ENCODE results near the gene PFN1.
"Not testable (repeated sequence)": the region's sequence is repeated elsewhere in the genome, so short reads cannot be mapped to it uniquely, and the experiment has no call there.

PFN1 gene

DNA sequence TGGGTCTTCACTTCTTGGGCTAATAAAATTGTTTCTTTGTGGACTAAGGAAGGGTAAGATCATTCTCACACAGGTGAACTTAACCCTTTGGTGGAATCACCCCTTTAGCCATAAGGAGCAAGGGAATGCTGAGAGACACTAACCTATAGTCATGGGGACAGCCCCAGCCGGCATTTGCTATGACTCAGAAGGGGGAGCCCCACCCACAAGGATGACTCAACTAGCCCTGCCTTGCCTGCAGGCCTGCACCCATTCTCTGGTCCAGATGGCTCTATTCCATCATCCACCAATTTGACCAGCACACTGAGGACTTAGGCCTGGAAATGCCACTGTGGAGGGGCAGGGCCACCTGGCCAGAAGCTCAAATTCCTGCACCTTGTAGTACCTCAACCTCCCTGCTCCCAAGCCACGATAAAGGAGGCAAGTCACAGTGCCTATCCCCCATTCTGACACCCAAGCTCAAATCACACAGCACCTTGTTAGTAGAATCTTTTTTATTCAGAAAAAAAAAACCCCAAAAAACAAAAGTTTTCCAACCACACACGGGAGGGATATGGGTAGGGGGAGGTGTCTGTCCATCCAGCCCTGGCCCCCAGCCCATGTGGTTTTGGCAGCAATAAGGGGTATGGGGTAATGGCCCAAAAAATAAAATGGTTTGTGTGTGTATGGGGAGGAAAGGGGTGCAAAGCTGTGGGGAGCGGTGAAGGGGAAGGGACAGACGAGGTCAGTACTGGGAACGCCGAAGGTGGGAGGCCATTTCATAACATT lies 3.0 kb downstream of the PFN1 start:
- peak; percentile 92 for DNase-seq (ENCODE audit: low read depth)

DNA sequence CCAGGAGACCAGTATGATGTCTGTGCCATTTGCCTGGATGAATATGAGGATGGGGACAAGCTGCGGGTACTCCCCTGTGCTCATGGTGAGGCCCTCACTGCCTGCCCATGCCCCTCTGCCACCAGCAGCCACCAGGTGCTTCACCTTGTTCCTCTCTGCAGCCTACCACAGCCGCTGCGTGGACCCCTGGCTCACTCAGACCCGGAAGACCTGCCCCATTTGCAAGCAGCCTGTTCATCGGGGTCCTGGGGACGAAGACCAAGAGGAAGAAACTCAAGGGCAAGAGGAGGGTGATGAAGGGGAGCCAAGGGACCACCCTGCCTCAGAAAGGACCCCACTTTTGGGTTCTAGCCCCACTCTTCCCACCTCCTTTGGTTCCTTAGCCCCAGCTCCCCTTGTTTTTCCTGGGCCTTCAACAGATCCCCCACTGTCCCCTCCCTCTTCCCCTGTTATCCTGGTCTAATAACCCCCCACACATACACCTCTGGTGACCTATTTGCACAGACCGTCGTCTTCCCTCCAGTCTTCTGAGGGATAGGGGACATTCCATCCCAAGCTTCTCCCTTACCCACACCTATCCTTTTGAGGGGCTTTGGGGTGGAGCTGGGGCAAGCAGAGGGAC lies 3.7 kb downstream of the PFN1 start:
- DNase-seq (ENCODE audit: low read depth) = no peak

DNA sequence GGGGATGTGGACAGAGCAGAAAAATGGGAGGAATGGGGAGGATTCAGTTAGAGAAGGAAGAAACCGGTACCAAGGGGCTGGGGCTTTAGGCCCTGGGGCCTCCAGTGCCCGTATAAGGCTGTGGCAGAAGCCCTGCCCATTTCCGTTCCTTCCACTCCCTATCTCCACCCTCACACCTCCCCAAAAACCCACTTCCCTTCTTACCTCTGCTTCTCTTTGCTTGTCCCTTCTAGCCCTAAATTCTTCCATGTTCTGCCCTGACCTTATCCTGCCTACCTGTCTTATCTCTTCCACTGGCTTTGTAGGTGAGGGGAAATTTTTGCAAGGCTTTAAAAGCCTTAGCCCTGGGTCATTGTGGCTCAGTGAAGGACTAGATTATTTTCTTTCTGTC lies 4.2 kb downstream of the PFN1 start:
- DNase-seq (ENCODE audit: low read depth) = no peak

DNA sequence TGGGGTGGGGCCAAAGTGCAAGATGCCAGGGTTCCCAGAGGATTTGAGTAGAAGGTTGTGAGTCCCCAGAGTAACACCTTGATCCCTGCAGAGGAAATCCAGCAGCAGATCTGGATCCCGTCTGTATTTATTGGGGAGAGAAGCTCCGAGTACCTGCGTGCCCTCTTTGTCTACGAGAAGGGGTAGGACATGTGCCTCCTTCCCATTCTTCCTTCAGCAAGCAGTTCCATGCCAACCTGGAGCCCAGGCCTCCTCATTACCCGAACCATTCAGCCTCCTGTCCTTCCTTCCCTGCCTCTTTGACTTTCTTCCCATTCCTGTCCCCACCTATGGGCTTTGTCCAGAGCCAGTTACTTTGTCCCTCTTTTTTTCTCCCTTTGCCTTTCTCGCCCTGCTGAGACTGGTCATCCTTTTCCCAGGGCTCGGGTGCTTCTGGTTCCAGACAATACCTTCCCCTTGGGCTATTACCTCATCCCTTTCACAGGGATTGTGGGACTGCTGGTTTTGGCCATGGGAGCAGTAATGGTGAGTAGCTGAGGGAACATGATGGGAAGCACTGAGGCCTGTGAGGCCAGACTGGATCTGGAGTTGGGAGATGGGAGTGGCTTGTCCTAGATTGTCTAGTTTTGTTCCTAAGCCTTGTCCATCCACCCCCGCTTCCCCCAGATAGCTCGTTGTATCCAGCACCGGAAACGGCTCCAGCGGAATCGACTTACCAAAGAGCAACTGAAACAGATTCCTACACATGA lies 5.4 kb downstream of the PFN1 start:
- no peak for DNase-seq (ENCODE audit: low read depth)

DNA sequence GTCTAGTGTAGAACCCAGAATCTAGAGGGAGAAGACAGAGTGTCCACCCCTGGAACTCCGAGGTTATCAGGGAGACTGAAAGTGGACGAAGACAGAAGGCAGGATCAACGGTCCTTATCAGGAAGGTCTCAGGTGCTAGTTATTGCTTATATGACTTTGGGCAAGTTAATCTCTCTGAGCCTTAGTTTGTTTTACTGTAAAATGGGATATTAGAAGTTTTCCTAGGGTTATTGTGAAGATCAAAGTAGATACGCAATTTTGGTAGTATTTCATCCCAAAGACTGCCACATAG lies 7.1 kb downstream of the PFN1 start:
- DNase-seq (ENCODE audit: low read depth) = no peak

DNA sequence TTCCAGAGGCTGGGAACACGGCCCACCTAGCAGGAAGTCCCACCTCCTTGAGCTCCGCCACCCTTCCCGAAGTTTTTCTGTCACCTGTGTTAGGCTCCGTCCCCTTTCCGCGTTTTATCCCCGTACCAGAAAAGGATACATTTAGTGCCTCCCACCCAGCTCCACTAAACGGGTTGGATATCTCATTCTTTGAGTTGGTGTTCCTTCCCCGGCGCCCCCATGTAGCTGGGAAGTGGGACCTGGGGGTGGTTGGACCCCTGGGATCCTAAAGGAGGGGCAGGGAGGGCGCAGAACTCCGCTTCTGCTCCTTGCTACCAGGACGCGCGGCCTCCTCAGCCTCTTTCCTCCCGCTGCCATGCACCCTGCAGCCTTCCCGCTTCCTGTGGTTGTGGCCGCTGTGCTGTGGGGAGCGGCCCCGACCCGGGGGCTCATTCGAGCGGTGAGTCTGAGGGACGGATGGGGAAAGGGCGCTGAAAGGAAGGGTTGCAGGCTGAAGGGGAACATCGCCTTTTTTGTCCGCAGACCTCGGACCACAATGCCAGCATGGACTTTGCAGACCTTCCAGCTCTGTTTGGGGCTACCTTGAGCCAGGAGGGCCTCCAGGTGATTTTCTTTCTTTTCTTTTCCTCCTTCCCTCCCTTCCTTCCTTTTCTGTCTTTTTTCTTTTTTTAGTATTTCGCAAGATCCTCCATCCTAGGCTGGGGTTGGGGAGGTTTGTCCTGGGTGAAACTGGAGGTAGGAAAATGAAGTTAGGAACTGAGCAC lies 7.6 kb downstream of the PFN1 start:
- peak; percentile 22 for DNase-seq (ENCODE audit: low read depth)

DNA sequence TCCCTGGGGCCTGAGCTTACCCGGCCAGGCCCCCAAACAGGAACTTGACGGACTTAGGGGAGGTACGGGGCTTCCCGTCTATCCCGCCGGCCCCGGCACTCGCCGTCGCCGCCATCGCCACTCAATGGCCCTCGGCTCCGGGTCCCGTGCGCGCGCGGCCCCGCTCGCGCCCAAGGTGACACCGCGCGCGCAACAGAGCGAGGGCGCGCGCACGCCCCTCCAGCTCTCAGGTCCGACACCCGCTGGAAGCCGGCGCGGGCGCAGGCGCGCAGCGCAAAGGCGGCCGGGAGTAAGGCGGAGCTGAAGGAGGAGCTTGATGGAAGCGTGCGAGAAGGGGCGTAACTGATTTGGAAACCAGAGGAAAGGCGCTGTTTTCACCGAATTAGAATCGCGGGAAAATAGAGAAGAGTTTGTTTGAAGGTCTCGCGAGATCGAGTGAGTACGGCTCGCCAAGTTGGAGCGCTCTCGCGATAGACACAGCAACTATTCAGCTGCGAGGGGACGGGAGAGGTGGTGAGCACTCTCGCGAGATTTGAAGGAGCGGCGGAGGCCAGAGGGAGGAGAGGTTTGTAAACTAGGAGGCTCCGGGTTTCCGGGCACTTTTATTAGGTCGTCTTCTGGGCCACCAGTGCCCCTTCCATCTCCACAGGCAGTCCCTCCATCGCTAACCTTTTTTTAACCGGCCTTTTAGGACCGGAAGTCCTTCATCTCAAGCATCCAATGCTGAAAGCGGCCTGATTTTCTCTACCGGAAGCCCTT lies 8.4 kb downstream of the PFN1 start, which contains the start of the genes RNF167 and SLC25A11:
Gene RNF167, plus strand, starts transcription at position 473 of the 759 bp plus-strand sequence. CDS start 642 bp downstream, outside the sequence.
Gene SLC25A11, minus strand, starts transcription at position 251 of the 759 bp plus-strand sequence. Its CDS starts 136 bp downstream, at position 115.
- peak; percentile 100 for DNase-seq (ENCODE audit: low read depth)

DNA sequence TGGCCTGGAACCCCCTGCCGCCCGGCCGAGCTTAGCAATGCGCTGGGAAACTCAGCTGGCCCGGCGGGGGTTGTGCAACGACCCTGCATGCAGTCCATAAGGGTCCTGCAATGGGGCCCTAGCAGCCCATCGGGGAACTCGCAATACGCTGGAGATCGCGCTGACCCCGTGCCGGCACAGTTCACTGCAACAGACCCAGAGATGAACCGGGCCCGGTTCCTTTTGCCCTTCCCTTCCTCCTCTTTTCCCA lies 8.9 kb downstream of the PFN1 start:
- DNase-seq (ENCODE audit: low read depth) = peak; percentile 39

DNA sequence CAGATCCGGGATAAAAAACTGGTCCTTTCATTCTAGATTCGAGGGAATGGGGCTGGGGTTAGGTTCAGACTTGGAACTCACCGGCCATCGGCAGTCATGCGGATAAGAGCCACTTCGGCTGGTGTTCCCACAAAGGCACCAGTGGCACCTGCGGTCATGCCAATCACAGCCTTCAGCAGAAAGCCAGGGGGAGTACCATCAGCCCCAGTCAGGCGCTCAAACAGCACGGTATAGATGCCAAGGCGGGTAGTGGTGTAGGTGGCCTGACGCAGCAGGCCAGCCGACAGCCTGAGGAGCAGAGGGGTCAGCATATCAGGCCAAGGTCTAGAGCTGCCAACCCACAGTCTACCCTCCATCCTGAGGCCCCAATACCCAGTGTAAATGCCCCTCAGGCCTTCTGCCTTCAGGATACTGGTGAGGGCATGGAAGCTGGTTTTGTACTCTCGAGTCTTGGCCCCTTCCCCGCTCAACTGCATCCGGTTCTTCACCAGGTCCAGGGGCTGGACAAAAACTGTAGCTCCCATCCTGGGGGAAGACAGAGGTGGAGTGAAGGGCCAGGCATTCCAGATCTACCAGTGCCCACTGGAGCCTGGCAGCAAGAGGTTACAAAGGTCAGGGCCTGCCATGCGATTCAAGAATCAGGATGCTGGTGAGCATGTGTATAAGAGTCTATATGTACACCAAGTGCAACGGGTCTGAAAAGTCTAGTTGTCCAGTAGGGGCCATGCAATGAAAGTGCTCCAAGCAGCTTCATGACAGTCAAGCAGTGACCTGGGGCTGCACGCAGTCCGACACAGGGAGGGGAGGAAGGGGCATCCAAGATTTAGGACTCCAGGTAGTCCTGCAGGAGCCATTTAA lies 9.4 kb downstream of the PFN1 start:
- DNase-seq (ENCODE audit: low read depth) = peak; percentile 22

DNA sequence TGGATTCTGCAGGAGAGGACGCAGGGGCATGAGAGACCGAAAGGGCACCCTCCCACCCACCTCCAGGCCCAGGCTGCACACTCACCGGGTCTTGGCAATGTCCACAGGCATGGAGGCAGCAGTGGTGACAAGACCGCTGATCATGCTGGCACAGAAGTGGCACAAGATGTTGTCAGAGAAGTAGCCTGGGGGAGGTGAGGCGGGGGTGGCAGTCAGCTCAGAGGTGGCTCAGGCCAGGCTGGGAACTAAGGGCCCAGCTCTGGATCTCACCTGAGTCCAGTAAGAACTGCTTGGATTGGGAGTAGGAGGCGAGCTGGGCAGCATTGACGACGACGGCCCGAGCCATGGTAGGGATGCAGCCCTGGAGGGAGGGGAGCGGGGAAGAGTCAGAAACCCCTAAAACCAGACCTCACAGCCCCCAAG lies 10.2 kb downstream of the PFN1 start:
- no peak for DNase-seq (ENCODE audit: low read depth)

DNA sequence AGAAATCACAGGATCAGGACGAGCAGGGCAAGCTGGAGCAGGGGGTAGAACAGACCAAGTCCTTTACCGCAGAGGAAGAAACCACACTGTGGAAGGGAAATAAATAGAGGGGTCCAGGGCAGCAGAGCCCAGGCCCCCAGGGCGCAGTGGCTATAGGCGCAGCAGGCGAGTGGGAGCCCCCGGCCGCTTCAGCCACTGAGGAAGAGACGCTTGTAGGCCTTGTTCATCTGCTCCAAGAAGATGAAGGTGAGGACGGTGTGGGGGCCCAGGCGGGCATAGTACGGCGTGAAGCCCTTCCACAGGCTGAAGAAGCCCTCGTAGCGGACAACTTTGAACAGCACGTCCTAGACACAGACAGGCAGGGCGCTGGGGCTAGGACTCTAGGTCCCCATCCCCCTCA lies 10.8 kb downstream of the PFN1 start:
- DNase-seq (ENCODE audit: low read depth) = no peak

DNA sequence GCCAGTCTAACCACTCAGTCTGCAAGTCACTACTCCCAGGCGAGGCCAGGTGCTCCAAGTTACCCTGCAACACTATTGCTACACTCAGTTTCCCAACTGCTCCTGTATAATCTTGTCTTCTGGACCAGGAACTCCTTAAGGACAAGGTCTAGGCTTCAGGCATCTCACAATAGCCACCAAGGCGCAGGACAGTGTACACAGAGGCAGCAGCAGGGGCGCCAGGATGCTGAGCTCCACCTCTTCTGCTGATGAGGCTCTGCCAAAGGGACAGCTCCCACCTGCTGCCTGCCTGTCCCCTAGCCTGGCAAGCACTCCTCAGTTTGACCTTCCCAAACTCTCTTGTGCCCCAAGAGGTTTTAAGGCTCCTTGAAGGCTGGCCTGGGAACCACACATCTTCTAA lies 11.9 kb downstream of the PFN1 start:
- no peak for DNase-seq (ENCODE audit: low read depth)

DNA sequence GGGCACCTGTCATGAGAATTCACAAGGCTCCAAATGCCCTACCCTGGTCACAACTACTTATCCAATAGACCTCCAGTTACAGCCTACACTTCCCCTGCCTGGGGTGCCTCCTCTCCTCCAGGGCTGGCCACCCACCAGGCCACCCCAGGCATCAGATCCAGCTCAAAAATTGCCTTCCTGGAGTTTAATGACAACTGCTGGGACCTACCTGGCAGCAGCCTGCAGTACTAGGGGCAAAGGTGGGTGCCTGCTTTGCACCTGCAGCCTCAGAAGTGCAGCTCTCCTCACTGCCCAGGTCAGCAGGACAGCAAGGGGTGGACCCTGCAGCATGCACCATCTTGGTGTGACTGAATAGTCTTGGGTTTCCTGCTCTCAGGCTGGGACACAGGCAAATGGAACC lies 12.7 kb downstream of the PFN1 start:
- DNase-seq (ENCODE audit: low read depth) = no peak

DNA sequence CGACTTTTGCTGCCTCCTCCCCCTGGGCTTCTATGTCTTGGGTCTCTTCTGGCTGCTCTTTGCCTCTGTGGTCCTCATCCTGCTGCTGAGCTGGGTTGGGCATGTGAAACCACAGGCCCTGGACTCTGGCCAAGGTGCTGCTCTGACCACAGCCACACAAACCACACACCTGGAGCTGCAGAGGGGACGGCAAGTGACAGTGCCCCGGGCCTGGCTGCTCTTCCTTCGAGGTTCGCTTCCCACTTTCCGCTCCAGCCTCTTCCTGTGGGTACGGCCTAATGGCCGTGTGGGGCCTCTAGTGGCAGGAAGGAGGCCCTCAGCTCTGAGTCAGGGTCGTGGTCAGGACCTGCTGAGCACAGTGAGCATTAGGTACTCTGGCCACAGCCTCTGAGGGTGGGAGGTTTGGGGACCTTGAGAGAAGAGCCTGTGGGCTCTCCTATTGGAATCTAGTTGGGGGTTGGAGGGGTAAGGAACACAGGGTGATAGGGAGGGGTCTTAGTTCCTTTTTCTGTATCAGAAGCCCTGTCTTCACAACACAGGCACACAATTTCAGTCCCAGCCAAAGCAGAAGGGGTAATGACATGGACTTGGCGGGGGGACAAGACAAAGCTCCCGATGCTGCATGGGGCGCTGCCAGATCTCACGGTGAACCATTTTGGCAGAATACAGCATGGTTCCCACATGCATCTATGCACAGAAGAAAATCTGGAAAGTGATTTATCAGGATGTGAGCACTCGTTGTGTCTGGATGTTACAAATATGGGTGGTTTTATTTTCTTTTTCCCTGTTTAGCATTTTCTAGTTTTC lies 14.0 kb downstream of the PFN1 start:
- DNase-seq (ENCODE audit: low read depth) = peak; percentile 45

DNA sequence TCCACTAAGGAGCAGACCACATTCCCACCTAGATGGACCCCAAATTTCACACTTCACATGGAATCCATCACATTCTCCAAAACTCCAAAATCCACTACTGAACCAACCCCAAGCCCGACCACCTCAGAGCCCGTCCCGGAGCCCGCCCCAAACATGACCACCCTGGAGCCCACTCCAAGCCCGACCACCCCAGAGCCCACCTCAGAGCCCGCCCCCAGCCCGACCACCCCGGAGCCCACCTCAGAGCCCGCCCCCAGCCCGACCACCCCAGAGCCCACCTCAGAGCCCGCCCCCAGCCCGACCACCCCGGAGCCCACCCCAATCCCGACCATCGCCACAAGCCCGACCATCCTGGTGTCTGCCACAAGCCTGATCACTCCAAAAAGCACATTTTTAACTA lies 14.7 kb downstream of the PFN1 start:
- DNase-seq (ENCODE audit: low read depth) = no peak

DNA sequence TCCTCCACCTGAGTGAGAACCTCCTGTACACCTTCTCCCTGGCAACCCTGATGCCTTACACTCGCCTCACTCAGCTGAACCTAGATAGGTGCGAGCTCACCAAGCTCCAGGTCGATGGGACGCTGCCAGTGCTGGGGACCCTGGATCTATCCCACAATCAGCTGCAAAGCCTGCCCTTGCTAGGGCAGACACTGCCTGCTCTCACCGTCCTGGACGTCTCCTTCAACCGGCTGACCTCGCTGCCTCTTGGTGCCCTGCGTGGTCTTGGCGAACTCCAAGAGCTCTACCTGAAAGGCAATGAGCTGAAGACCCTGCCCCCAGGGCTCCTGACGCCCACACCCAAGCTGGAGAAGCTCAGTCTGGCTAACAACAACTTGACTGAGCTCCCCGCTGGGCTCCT lies 15.6 kb downstream of the PFN1 start:
- no peak for DNase-seq (ENCODE audit: low read depth)

DNA sequence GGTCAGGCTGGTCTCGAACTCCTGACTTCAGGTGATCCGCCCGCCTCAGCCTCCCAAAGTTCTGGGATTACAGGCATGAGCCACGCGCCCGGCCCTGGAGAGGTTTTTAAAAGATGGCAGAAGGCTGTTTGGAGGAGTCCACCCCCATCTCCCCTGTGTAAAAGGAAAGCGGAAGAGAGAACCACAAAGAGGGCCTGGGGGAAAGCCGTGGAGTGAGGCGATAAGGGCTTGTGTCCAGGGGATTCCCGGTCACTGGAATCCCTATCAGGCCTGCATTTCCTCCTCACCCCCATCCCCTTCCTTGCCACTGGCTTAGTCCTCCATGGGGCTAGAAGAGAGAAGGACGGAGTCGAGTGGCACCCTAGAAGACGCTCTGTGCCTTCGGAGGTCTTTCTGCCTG lies 16.4 kb downstream of the PFN1 start, which contains the start of gene GP1BA:
Gene GP1BA, plus strand, starts transcription at position 315 of the 400 bp plus-strand sequence. CDS start 328 bp downstream, outside the sequence.
- DNase-seq (ENCODE audit: low read depth) = no peak

DNA sequence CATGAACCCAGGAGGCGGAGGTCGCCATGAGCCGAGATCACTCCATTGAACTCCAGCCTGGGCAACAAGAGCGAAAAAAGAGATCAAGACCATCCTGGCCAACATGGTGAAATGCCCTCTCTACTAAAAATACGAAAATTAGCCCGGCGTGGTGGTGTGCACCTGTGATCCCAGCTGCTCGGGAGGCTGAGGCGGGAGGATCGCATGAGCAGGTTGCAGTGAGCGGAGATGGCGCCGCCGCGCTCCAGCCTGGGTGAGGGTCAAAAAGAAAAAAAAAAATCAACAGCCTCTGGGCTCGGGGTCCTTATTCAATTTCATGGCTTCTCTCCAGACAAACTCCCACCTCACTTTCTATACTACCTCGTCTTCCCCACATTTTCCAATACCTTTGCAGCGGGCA lies 19.4 kb downstream of the PFN1 start:
- no peak for DNase-seq (ENCODE audit: low read depth)

DNA sequence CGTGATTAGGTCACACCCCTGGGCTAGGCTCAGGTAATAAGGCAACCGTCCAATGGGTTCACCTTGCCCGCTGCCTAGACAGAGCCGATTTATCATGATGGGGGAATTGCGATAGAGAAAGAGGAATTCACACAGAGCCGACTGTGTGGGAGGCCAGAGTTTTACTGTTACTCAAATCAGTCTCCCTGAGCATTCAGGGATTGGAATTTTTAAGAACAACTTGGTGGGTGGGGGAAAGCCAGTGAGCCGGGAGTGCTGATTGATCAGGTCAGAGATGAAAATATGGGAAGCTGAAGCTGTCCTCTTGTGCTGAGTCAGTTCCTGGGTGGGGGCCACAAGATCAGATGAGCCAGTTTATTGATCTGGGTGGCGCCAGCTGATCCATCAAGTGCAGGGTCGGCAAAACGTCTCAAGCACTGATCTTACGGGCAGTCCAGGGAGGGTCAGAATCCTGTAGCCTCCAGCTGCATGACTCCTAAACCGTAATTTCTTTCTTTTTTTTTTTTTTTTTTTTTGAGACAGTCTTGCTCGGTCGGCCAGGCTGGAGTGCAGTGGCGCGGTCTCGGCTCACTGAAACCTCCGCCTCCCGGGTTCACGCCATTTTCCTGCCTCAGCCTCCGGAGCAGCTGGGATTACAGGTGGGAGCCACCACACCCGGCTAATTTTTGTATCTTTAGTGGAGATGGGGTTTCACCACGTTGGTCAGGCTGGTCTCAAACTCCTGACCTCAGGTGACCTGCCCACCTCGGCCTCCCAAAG lies 21.6 kb downstream of the PFN1 start:
- DNase-seq (ENCODE audit: low read depth) = not testable (repeated sequence)

Measured in iris pigment epithelial cell (primary cell).